ENCODE results near the gene AKT1S1.
A peak's percentile ranks its signal among the peaks of the same experiment; 100 is the strongest.

Gene AKT1S1

DNA sequence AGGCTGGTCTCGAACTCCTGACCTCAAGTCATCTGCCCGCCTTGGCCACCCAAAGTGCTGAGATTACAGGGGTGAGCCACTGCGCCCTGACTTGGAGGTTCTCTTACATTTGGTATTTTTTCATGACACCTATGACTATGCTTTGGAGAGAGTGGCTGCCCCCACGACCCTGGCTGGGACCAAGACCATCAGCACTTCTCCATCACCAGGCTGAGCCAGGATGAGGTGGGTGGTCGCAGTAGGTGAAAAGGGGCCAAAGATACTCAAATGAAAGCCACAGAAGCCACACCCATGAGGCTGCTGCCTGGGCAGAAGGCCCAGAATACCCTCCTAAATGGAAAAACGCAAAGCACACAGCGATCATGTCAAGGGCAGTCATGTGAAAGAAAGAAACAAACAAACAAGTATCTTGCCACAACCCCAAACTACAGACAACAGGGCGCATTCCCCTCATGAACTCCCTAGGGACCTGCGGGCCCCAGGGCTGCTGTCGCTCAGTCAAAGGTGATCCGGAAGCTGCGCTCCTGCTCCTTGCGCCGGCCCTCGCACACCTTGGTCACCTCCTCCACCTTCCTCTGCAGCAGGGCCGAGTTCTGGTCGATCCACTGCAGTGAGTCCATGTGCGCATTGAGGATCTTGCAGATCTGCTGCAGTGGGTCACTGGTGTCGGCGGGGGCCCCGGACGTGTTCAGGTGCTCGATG is 30.7 kb upstream of the AKT1S1 start:
- no peak for DNase-seq

DNA sequence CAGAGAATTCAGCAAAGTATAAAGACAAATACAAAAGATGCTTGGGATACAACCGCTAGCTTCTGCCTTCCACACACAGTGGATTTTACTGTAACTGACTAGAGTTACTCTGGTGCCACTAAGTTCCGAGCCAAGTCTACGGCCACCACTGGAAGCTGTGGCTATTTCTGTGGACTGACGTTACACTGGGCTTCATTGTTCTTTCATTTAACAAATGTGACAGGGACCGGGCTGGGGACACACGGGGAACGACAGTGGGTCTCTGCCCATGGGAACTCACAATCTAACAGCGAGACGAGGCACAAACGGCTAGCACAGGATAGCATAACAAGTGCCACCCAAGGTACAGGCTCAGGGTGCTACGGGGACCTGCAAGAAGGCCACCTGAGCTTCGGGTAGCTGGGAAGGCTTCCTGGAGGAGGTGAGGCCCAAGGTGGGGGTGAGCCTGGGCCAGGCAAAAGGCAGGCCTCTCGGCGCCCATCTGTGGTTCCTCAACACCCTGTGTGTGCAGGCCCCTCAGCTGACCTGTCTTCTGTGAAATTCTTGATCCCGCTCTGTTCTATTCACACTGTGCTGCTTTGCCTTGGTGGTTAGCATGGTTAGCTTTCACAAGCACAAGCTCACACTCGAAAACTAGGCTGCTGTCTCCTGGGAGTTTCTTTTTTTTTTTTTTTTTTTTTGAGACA is 29.9 kb upstream of the AKT1S1 start:
- DNase-seq, result no peak

DNA sequence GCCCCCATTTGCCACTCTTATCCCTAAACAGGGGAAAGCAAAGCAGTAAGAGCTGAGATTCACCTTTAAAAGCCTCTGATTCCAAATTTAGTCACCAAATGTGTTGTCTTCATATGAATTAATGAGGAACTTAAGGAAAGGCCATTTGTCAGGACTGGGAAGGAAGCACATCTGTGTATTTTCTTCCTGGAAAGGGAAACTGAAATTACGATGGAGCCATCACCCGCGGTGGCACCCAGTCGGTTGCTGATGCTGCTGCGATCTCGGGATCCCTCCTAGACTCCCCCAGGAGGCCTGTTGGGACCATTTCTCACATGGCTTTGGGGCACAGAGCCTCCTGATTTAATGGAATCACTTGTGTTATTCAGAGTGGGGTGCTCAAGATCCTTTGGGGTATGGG is 27.0 kb upstream of the AKT1S1 start:
- DNase-seq, result no peak

DNA sequence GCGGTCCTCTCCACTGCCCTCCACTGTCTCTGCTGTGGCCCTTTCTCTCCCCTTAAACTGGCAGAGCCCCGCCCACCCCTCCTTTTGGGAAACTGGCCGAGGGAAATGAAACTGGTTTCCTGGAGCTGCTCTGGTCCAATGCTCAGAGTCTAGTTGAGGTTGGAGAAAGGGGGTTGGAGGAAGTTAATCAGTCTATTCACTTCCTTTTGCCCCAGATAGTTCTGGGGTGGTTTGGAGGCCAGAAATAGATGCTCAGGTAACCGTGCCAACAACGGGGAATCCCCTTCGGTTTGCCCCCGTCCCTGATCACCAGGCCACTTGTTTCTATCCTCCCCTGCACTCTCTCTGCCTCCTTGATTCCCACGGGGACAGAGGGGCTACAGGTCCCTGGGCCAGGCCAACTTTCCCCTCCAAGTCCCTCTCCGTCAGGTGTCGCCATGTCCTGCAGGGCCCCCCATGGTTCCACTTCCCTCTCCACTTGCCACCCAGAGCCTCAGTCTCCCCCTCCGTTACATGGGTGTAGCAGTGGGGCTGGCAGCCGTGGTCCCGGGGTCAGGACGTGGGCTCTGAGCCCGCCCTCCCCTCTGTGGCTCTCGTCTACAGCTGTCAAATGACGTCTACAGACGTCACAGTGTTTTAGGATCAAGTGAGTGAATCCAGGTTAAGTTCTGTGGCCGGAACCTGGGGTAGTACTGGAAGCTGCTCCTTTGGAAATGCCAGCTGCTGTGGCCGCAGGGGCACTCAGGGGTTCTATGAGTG is 19.9 kb upstream of the AKT1S1 start, which contains the start of gene IL4I1:
IL4I1 (minus strand) TSS at position 25 of the 759 bp plus-strand sequence. CDS start 727 bp downstream, outside the sequence.
- DNase-seq, result no peak

DNA sequence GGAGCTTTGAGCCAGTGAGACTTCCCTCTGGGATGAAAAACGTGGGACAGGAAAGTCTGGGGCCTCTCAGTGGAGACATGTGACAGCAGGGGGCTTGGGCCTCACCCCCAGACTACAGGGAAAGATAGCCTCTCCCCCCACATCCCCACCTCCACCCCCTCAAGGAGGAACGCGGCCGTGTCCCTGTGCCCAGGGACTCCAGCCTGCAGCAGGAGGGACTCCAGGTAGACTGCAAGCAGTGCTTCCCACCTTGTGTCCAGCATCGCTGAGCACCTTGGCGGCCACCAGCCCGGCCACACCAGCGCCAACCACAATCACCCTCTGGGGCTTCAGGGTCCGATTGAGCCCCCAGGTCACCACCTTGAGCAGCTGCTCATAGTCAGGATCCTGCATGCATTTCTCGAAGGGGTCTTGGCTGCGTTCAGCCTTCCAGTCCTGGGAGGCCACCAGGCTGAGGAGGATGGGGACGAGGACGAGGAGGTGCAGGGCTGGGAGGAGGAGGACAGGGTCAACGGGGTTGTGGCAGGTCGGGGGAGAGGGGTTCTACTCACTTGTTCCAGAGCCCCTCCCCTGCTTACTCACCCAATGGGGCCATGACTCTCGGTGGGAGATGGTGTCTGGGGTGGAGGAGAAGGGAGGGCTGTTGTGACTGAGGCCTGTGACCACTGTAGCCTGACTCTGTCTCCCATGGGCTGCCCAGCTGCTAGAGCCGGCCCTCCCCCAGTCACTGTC is 18.6 kb upstream of the AKT1S1 start:
- DNase-seq, result no peak

DNA sequence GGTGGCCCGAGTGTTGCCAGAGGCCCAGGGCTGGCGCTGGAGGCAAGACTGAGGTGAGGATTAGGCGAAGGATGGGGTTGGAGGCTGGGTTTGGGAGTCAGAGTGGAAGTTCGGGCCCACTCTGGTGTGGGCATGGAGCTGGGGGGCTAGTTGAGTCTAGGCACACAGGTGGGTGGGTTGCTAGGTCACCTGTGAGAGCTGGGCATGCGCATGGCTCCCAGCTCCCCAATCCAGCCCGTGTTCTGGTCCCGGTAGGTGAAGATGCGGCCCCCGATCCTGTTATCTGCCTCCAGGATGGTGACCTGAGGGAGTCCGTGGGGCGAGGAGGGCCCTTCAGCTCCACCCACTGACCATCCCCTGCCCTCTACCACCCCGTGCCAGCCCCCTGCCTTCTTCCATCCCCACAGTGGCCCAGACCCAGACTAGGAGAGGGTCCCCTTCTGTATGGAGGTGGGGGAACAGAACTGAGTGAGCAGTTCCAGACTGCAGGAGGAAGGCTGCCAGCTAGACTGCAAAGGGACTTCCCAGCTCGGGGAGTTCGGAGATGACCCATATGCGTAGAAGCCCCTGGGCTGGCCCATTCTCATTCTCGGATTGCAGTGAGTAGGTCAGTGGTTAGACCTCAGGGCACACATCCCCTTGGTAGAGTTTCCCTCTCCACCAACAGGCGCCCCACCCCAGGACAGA is 17.9 kb upstream of the AKT1S1 start:
- DNase-seq, result no peak

DNA sequence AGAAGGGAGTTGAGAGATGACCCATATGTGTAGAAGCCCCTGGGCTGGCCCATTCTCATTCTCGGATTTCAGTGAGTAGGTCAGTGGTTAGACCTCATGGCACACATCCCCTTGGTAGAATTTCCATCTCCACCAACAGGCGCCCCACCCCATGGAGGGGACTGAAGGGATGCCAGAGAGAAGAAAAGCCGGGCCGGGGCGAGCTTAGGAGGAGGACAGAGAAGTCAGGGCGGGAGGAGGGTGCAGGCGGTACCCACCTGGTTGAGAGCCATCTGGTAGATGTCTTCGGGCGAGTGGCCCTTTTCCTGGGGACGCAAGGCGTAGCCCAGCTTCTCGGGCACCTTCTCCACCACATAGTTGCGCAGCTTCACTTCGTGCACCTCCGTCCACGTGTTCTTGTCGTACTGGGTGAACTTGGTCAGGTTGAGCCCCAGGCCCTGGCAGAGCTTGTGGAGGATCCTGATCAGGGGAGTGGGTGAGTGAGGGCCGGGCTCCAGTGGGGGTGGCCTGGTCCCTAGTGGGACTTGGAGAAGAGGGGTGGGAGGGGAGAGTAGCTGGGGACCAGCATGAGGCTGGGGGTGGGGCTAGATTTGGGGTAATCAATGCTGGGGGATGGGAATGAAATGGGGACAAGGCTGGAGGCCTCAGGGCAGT is 17.0 kb upstream of the AKT1S1 start:
- no peak for DNase-seq

DNA sequence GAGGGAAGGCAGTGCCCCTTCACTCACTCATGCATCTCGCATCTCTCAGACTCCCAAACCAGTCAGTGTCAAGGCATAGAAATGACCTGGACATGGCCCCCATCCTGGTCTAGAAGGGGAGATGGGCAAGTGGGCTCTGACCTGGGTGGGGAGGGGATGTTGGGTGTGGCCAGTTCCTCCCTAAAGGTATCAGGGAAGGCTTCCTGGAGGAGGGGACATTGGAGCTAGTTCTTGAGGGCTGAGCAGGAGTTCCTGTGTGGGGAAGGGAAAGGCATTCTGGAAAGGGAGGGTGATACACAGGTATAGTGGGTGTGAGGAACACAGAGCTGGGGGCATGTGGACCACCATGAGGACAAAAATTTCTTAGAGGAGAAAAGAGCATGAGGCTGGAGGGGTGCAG is 15.6 kb upstream of the AKT1S1 start:
- no peak for DNase-seq

DNA sequence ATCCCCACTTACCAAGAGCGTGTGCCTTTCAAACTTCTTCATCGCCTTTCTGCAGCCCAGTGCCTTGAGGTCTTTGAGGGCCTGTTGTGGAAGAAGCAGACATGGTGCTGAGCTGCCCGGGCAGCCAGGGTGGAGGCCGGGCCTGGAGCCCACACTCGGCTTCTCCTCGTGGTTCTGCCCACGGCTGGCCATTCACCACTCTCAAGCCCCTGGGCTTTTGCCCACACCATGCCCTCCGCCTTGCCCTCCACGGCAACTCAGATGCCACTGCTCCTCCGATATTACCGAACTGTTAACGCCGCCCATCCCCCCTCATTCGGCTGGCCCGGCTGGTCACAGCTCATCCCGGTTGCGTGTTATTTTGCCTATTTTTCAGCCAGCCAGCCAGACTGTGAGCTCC is 14.2 kb upstream of the AKT1S1 start:
- no peak for DNase-seq

DNA sequence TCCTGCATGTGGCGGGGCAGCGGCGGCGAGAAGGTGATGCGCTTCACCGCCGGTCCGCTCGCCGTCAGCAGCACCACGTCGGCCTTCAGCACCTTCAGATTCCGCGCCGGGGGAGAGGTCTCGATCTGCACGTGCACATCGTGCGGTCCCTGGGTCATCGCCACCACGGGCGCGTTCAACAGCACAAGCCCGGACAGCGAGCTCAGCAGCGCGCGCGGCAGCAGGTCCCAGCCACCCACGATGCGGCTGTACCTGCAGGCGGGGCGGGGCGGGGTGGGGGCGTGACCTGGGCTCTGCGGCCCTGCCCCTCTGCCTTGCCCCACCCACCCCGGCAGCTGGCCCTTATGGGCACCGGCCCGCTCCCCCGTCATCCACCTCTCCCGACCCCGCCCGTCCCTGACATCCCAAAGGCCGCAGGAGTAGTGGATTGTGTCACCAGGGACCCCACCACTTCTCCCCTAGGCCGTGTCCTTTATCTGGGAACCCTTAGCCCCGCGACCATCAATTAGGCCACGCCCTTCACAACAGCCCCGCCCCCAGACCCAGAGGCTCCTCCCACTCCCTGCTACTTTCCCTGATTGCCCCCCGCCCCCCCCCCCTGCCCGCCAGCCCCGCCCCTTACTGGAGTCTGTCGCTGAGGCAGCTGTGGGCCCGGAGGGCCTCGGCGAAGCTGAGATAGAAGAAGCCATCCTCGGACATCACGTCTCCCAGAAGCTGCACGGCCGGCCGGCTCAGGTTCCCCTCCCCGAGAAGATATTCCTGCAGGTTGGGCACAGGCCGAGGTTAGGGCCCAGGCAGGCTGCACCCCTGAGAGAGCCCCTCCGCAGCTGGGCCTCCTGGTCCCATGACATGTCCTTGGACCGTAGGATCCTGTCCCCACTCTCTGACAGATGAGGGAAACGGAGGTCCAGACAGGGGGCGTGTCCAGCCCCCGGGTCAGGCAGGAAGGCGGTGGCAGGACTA is 13.5 kb upstream of the AKT1S1 start:
- no peak for DNase-seq

DNA sequence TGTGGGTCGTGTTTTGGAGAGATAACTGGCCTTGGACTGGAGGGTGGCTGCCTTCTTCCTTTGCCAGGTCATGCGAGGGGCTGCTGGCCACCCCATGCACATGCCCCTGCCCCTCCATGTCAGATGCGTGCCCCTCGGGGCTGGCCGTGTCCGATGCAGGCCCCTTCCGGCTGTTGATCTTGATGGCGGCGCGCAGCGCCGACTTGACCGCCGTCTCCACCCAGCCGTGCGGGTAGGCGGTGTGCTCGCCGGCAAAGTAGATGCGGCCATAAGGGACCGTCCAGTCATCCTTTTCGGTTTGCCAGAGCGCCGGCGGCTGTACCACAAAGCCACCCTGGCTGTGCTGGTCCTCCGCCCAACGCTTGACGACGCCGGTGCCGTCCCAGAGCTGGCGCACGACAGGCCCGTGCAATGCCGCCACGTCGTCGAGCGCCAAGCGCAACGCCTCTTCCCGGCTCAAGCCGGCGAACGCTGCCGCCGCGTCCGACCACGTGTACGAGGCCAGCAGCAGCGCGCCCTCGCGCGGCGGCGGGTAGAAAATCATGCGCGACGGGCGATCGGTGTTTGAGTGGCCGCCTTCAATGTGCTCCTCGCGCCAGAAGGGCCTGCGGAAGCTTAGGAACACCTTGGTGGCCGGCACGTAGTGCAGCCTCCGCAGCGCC is 12.7 kb upstream of the AKT1S1 start:
- peak; percentile 31 for DNase-seq

DNA sequence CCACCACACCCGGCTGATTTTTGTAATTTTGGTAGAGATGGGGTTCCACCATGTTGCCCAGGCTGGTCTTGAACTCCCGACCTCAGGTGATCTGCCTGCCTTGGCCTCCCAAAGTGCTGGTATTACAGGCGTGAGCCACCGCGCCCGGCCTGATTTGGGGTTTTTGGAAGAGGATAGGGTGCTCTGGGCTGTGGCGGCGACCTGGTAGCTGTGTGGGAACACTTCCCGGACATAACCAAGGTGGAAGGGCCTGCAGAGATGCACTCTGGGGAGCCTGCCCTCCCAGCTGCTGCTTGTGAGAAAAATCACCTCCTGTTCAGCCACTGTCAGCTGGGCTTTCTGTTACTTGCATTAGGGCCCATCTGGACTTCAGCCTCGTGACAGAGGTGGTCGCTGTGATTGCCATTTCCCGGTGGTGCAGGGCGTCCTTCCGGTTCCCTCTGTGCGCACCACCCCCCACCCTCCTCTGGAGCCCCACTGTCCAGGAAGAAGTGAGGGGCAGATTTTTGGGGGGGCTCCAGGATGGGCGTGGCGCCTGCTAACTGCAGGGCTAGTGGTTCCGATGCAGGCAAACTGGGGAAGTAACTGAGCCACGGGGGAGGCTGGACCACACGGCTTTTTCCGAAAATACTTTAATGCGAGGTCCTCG is 12.0 kb upstream of the AKT1S1 start:
- DNase-seq, result peak; percentile 37

DNA sequence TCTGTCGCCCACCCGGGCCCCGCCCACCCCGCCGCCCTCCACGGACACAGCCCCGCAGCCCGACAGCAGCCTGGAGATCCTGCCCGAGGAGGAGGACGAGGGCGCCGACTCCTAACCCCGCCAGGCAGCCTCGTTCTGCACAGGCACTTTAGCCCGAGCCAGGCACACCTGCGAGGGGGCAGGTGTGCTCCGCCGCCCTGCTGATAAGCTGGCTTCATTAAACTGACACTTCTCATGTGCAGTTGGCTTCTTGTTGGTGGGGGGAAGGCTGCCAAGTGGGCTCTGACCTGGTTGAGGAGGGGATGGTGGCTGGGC is 11.3 kb upstream of the AKT1S1 start:
- no peak for DNase-seq

DNA sequence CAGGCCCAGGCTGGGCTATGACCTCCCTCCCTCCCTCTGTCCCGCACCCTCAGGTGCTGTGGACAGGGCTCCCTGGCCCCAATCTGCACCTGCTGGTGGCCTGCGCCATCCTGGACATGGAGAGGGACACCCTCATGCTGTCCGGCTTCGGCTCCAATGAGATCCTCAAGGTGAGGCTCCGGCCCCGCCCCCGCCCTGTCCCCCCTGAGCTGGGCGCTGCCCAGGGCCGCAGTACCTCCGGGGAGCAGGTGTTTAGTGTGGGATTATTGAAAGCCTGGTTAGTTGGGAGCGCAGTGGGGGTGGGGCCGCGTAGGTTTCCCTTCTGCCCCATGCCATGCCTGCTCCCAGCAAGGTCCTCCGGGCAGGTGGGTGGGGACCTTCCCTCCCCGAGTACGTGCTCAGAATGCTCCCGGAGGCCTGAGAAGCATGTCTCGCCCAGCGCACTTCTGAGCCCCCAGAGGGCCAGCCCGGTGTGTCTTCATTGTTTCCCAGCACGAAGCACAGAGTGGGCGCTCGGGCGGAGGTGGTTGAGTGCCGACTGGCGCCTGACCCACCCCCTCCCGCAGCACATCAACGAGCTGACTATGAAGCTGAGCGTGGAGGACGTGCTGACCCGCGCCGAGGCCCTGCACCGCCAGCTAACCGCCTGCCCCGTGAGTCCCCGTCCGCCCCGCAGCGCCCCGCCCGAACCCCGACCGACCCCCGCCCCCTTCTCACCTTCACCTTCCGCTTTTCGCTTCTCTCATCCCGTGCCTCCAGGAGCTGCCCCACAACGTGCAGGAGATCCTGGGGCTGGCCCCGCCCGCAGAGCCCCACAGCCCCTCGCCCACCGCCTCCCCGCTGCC is 10.7 kb upstream of the AKT1S1 start:
- no peak for DNase-seq

DNA sequence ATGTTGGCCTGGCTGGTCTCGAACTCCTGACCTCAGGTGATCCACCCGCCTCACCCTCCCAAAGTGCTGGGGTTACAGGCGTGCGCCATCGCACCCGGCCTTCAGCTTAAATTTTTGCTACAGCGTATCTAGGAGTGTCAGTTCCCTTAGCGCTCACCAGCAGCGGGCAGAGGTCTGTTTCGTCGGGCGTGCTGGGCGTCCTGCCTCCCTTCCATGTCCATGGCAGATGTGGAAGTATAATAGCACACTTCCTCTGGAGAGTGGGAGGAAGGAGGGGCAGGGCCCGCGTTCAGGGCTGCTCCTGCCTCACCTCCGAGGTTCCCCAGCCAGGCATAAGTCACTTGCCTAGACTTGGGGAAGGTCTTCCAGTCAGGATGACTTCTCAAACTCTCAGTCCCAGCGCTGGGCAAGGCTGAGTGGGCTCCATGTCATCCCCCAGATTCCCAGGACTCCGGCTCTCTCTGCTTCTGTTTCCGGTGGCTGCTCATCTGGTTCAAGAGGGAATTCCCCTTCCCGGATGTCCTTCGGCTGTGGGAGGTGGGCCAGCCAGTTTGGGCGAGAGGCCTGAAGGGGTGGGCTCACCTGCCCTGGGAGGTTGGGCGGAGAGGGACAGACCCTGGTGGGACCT is 10.0 kb upstream of the AKT1S1 start:
- no peak for DNase-seq

DNA sequence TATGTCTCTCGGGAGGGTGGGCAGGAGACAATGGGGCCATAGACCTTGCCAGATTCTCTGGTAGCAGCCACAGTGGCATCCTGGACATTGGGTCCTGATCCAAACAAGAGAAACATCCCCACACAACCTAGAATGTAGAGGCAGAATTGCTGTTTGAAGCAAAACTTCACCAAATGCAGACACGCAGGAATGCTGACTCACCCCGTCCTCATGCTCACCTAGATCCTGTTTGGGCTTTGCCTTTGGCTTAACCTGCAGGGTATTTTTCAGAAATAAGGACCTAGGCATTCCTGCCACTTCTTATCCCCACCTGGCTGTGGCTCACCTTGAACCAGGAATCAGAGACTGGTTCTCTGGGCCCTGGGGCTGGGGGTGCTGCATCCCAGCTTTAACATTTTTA is 7.6 kb upstream of the AKT1S1 start:
- DNase-seq, result no peak

DNA sequence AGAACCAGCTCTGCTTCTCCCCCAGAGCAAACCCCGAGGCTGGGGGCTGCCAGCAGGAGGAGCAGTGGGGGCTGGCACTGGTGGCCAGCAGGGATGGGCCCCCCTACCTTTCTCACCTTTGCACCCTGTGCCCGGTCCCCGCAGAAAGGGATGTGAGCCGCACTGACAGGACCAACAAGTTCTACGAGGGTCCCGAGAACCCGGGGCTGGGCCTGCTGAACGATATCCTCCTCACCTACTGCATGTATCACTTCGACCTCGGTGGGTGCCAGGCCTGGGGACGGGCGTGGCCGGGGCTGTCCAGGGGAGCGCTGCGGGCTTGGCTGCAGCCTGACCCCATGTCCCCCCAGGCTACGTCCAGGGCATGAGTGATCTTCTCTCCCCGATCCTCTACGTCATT is 7.0 kb upstream of the AKT1S1 start:
- DNase-seq, result no peak

DNA sequence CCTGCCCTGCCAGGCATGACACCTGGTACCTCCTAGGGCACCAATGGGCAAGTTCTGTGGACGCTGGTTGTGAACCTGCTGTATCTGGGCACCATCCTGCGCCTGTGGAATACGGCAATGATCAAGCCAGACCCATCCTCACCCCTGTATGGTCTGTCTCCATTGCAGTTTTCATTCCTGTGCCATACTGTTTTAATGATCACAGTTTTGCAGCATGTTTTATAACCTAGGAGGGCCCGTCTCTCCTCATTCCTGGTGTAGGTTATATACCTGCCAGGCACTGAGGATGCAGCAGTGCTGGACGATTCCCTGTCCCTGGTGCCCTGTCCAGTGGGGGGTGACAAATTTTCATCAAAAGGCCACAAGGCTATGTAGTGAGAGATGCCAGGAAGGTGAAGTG is 5.9 kb upstream of the AKT1S1 start:
- DNase-seq, result no peak

DNA sequence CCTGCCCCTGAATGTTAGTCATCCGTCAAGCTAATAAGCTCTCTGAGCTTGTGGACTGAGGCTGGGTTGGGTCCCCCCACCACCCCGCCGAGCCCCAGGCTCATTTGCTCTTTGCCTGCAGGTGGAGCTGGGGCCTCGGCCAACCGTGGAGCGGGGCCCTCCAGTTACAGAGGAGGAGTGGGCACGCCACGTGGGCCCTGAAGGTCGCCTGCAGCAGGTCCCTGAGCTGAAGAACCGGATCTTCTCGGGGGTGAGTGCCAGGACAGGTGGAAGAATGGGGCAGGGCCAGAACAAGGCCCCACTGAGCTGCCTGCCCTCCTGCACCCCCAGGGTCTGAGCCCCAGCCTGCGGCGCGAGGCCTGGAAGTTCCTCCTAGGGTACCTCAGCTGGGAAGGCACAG is 5.5 kb upstream of the AKT1S1 start:
- no peak for DNase-seq

All from DMS 273 treated with DMSO at 0.1 percent for 48 hours (cell line).